Measurements from ENCODE around the gene SIRT7. TPM values are rescaled to one million over a fixed set of nuclear protein-coding genes. Genes with fewer than 3 reads are reported as not detected.

SIRT7 gene
- polyA plus RNA-seq, 1 donor = 7.7 TPM

DNA sequence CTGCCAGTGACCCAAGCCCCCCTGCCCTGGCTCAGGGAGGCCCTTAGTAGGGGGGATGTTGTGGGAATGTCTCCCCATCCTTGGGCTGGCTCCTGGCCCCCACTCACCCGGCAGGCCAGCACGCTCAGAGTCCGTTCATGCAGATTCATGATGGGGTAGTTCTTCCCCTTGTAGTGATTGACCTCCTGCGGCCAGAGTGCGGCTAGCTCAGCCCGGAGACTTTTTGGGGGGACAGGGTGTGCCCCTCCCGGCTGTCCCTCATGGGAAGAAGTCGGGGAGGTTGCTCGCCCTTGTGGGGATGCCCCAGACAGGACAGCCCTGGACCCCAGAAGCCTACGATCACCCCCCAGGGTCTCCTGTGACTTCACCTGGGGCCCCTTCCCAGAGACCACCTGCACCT, 12.0 kb downstream of the SIRT7 start:
- DNase-seq (ENCODE audit: low read depth) = no peak

DNA sequence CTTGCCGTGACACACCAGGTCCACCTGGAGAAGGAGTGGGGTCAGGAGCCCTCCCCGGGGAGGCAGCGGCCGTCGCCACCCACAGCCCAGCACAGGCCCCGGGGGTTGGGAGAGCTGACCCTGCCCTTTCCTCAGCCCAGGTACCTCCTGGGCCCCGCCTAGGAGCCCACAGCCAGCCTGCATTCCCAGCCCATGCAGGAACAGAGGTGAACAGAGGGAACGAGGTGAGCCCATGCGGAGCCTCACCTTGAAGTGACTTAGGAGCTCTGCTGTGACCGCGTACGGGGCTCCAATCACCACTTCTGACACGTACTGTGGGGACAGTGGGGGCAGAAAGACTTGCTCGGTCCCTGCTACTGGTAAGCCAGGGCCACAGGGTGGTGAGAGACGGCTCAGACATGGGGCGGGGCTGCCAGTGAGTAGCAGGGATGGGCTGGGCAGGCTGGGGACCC, 12.5 kb downstream of the SIRT7 start:
- DNase-seq (ENCODE audit: low read depth) = no peak

DNA sequence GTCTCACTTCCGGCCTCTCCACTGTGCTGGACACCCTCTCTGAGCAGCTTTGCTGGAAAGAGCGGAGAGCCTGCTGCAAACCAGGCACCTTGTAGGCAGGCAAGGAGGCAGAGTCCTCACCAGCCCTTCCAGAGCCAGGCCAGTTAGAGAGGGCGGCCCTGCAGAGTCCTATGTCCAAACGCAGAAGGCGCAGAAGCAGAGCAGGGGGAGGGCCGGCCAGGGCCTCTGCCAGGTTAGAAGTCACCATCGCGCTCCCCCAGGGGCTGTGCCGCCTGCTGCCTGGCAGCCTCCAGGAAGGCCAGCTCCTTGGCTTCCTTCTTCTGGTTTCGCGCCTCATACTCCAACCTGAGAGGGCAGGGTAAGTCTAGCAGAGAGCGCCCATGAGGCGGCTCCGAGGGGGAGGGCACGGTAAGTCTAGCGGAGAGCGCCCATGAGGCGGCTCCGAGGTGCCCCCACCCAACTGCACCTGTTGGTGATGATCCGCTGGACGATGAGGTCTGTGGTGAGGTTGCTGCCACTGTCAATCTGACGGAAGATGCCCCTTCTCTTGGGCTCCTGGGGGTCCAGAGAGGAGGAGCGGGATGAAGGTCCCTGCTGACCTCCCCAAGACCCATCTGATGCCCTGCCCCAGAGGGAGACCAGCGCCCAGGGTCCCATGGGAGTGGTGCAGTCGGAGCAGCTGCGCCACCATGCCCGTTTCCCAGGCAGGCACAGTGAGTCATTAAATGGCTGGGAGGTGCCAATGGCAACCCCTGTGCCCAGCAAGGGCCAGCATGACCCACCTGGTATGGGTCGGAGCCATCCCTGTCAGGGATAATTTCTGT, 13.2 kb downstream of the SIRT7 start:
- DNase-seq (ENCODE audit: low read depth) = no peak

DNA sequence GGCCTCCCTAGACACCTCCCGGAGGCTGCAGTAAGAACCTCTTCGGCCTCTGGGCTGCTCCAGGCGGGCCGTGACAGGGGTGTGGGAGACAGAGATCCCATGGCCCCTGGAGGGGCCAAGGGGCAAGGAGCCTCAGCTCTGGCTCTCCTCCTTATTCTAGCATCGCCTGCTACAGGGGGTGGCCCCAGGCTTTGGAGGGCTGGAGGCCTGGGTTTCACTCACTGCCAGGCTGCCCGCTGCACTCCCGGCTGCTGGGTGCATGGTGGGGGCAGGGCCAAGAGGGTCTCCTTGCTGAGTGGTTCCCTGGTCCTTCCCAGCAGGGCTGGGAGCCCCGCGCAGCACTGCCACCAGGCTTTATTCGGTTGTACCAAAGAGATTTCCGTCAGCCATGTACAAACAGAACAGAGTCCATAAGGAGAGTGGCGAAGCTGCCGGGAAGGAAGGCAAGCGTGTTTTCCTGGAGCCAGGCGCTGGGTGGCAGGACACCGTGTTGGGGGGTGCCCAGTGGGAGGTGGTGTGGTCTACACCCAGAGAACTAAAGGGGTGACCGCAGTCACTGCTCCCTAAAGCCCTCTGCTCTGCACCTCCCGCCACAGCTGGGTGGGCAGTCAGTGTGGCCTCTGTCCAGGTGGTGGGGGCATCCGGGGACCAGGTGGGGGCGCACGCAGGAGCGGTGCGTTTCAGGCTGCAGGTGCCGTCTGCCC, 13.9 kb downstream of the SIRT7 start:
- DNase-seq (ENCODE audit: low read depth) = no peak

DNA sequence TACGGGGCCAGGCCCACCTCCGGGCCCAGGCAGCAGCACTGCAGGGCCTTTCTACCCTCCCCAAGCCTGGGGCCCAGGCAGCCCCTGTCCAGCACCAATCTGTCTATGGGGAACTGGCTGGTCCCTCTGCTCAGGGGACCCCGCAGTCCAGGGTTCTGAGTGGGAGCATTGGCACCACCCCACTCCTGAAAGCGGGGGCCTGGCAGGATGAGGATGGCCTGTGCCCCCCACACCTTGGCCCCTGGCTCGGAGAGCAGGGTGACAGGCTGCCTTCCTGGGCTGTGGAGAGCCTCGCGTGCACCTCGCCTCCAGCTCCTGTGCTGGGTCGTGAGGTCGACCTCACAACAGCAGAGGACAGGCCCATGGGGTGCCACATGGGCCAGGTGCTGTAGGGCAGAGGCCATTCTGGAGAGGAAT, 14.6 kb downstream of the SIRT7 start:
- DNase-seq (ENCODE audit: low read depth) = no peak

DNA sequence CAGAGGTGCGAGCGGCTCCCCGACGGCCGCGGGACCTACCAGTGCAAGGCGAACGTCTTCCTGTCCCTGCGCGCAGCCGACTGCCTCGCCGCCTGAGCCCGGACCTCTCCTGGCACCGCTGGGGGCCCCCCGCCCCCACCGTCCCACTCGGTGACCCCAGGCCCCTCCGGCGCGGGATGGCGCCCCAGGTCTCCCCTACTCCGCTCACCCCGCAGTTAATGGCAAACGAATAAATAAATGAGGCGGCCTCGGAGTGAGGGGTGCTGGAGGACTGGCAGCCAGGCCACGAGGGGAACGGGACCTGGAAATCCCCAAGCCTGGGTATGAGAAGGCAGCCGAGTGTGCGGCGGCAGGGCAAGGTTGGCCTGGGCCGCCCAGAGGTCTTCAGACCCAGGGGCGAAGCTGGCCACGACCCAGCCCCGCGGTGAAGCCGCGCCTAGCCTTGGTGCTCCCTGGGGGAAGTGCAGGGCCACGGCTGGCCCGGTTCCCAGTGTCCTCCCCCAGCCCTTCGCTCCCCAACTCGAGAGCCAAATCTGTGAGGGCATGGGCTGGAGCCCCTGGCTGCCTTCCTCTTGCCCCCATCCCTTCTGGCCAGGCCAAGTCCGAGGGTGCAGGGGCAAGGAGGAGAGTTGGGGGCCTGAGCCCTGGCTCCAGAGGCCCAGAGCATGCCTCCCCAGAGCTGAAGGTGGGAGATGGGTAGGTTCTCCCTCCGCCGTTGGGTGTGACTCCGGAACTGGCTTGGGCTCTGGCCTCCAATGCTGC, 15.1 kb downstream of the SIRT7 start:
- no peak for DNase-seq (ENCODE audit: low read depth)

DNA sequence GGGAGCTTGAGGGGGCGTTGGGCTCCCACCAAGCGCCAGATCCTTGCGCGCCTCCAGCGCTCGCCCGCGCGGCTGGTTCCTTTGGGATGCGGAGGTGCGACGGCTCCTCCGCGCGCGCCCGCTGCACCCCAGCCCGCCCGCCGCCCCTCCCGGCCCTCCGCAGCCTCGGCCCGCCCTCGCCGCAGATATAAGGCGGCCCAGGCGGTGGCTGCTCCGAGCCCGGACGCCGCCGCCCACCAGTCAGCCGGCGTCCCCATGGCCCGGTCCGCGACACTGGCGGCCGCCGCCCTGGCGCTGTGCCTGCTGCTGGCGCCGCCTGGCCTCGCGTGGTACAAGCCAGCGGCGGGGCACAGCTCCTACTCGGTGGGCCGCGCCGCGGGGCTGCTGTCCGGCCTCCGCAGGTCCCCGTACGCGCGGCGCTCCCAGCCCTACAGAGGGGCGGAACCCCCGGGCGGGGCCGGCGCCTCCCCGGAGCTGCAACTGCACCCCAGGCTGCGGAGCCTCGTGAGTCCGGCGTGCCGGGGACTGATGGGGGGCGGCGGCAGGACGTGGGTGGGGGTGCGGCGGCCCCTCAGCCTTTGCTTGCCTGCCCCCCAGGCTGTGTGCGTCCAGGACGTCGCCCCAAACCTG, 15.8 kb downstream of the SIRT7 start, which contains the start of gene NPB:
TSS of gene NPB (plus strand) at position 216 of the 630 bp plus-strand sequence. CDS start at position 256, 40 bp downstream.
- DNase-seq (ENCODE audit: low read depth) = no peak

DNA sequence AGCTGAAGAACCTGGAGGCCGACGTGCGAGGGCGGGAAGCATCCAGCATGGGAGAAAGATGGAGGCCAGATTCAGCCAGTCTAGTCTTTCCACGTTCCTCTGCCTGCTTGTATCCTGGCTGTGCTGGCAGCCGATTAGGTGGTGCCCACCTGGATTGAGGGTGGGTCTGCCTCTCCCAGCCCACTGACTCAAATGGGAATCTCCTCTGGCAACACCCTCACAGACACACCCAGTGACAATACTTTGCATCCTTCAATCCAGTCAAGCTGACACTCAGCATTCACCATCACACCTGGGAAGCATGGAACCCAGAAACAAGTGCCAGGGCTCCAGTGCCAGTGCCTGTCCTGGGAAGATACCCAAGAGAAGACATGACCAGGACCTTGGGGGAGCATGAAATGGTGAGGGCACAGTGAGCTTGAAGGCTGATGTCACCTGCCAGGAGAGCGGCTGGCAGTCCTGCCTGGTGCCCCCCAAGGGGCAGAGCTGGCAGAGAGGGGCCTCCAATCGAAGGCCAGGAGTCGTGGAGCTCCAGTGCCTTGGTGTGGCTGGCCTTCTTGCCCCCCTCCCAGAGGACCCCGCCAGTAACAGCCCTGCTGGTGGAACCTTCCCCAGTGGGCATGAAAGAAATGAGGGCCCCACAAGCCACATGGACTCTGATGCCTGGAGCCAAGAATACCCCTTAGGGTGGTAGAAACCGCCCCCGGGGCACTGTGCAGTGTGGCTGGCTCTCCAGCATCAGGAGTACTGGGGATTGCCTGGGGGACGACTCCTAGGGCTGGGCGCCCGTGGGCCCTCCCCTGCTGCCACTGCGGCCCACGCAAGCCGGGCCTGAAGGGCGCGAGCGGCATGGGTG, 16.6 kb downstream of the SIRT7 start:
- no peak for DNase-seq (ENCODE audit: low read depth)

DNA sequence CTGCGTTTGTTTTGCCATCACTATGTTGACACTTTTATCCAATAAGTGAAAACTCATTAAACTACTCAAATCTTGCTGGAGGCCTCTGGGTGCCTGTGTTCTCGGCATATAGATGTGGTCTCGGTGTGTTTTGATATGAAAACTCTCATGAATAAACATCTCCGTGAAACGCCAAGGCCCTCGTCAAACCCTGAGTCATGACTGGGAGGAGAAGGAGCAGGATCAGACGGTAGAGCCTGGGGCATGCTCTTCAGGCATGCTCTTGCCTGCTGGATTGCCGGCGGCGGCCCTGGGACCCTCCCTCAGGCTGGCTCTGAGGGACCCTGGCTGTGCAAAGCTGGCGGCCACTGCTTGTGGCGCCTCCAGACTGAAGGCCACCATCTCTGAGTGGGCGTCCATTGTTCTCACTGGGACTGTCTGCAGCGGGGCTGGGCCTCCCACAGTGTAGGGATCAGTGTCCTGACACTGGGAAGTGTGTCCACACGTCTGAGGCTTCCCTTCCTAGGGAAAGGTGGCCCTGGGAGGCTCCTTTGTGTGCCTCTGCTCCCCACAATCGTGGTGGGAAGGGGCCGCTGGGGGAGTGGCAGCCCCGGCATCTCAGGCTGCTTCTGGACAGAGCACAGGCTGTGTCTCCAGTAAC, 17.7 kb downstream of the SIRT7 start:
- no peak for DNase-seq (ENCODE audit: low read depth)

DNA sequence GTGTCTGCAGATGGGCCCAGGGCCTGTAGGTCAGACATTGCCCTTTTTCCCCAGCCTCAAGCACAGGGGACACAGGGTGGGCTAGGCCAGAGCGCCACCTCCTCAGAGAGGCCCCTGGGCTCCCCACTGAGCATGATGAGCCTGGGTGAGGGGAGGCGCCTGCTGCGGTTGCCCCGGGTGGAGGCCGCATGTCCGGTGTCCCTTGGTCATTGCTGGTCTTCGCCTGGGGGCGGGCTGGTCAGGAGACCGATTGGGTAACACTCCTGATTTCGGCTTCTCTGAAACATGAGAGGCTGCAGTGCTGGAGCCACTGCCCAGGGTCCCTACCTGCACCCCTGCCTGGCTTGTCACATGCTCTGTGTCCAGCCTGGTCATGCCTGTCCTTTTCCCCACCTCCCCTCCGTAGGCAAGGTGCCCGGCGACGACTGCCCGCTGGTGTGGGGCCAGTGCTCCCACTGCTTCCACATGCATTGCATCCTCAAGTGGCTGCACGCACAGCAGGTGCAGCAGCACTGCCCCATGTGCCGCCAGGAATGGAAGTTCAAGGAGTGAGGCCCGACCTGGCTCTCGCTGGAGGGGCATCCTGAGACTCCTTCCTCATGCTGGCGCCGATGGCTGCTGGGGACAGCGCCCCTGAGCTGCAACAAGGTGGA, 18.3 kb downstream of the SIRT7 start:
- no peak for DNase-seq (ENCODE audit: low read depth)

DNA sequence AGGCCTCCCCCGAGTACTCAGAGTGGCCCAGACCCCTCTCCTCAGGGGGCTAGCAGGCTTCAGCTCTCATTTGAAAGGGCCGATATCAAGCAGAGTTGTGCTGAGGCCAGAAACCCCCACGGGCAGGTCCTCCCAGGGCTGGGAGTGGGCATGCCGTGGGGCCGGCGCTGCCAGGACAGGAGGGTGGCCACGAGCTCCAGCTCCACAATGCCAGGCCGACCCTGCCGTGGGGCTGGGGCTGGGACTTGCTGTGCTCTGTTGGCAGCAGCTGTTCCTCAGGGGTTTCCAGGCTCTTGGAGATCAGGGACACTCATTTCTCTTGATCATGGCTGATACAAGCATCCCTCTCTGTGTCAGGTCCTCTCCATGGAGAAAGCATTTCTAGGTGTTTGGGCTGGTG, 19.1 kb downstream of the SIRT7 start:
- DNase-seq (ENCODE audit: low read depth) = no peak

DNA sequence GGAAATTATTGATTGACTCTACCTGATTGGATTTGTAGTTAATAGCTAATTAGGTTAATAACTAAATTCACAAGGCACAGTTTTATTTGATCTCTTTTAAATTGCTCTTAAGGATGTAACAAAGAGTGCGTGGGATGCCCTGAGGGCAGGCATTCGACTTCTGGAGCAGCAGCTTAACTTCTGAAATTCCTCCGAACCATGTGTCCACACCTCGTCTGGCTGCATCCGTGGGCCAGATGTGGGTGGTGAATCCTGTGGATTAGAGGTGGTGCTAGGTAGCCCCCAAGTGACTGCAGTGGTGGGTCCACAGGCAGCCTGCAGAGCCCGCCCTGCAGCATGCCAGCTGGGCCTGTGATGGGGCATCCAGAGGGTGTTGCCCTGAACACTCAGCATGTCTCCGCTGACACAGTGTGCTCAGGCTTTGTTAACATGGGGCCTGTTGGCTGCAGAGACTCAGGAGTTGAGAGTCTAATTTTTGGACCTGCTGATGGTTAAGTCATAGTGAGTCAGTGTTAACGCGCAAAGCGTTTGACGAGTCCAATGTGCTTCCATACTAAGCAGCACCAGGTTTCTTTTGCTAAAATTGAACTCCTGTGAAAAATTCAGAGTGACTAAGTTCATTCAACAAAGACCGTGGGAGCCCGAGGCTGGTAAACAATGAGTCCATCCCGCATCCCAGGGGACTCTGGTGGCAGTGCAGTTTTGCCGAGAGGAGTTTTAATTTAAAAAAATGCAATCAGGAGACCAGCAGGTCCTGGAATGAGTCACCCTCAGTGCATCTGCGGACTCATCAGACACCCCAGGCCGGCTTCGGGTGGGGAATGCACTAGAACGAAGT, 19.7 kb downstream of the SIRT7 start:
- DNase-seq (ENCODE audit: low read depth) = no peak

DNA sequence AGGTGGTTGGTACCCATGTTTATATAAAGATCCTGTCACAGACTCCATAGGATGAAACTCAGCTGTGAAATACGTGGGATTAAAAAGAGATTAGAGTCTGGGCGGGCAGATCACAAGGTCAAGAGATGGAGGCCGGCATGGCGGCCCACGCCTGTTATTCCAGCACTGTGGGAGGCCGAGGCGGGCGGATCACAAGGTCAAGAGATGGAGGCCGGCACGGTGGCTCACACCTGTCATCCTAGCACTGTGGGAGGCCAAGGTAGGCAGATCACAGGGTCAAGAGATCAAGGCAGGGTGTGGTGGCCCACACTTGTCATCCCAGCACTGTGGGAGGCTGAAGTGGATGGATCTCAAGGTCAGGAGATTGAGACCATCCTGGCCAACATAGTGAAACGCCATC, 22.6 kb downstream of the SIRT7 start:
- no peak for DNase-seq (ENCODE audit: low read depth)

DNA sequence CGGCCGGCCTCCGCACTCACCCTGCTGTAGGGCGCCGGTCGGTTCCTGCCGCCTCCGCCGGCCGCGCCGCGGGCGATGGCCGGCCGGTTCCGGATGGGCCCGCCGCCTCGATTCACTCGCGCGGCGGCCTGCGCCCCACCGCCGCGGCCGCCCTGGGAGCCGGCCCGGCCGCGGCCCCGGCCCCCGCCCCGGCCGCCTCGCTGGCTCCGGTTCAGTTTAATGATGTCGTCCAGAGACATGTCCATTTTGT, 26.7 kb downstream of the SIRT7 start:
- no peak for DNase-seq (ENCODE audit: low read depth)

DNA sequence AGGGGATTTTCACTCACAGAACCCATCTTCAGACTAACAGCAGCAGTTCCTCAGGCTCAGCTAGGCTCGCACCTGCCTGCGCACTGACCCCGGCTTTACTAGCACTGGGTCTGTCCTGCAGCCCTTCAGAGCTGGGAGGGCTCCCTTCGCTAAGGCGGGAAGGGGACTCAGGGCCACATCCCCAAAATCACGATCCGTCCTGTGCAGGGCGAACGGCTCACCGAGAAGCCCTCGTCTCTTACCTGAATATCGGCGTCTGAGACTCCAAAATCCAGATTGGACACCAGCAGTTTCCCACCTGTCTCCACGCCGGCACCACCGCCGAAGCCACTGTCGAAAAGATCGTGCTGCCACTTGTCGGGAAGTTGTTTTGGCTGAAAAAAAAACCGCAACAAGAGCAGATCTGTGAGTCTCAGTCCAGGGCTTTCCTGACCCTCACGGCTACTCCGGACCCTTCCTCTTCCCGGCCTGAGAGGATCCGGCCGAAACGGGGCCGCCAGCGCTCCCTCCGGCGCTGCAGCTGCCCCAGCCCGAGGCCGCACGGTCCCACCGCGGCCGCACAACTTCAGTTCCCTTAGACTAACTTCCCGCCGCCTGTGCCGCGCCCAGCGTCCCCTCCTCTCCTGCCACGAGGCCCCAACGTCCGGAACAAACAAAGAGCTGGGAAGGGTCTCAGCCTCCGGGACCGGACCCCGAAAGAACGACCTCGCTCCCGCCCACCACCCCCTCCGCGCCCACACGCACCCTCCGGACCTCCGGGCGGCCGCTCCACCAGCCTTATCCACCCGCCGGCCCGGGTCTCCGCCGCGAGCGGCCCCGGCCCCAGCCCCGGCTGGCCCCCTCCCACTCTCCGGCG, 27.3 kb downstream of the SIRT7 start:
- no peak for DNase-seq (ENCODE audit: low read depth)

DNA sequence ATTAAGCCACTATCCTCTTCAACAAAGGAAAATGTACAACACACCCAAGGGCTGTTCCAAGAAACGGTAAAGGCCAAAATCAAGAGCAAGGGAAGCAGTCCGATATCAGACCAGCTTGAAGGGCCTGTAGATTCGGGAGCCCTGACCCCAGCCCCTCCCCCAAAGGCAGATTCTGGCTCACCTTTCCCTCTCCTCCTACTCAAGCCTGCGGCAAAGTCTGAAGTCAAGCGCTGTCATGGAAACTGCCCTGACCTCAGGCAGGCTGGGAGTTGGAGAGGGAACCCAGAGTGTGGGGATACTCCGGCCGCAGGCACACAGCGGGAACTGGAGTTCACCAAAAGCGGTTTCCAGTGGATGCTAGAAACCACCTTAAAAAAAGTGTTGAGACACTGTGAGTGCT, 28.4 kb downstream of the SIRT7 start:
- no peak for DNase-seq (ENCODE audit: low read depth)

DNA sequence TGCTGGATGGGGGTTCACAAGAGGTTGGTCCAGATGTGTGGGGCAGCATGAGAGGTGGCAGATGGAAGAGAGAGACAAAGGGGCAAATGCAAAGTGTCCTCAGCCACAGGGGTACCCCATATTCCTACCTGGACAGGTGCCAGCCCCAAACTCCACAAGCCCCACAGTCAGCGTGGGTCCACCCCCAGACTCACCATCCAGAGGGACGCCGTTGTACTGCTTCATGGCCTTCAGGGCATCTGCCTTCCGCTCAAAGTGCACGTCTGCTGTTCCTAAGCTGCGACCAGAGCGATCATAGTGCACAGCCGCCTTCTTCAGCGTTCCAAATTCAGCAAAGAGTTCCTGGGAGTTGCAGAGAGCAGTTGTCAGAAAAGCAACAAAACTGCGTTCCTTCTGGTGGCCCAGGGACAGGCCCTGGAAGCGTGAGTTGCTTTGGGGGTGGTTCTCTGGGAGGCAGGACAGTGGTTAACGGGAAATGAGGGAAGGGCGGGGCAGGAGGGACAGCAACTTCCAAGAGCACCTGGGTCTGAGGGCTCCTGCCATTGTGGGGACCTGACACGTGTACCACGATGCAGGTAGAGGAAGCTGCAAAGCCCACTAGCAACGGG, 28.9 kb downstream of the SIRT7 start:
- no peak for DNase-seq (ENCODE audit: low read depth)

All from forelimb muscle (tissue), 1 donor.